Measurements from ENCODE around the gene NCOA1. TPM values are rescaled to one million over a fixed set of nuclear protein-coding genes. Genes with fewer than 3 reads are reported as not detected.

NCOA1 gene
- total RNA-seq, 1 experiment from 2014 or later: 37.1 TPM

- H3K4me1 Mint-ChIP-seq (ENCODE audit: low read depth, unreplicated experiment): peaks cover 7% of the 10 kb centered on the region
- intact Hi-C loops (cut with micrococcal nuclease; ENCODE audit: unreplicated experiment): no loop called here
- CTCF ChIA-PET: no interaction called here
Observed at GRCh38 chr2:24505534-24506275, 14.7 kb downstream of the NCOA1 start.

GRCh38 chr2:24507549-24507948 lies 16.5 kb downstream of the NCOA1 start:
- TF ChIP-seq CTCF (IDR thresholded peaks at IDR 0.05; ENCODE audit: insufficient read depth in 1 of 2, low read depth in 1 of 2, low read length in 1 of 2, severe bottlenecking in 1 of 2, unreplicated experiment in 1 of 2): no peak
- Histone ChIP-seq H3K36me3 (ENCODE audit: control insufficient read depth, insufficient read depth, low read length) (no peaks in the 10 kb centered on the region), H3K4me1 (no peaks in the 10 kb centered on the region), H3K27me3 (replicated peaks; ENCODE audit: control insufficient read depth, insufficient read depth, low read length) (no peaks in the 10 kb centered on the region), H3K4me3 (ENCODE audit: low read depth, low read length) (no peak overlapping the region), H3K9me3 (no peaks in the 10 kb centered on the region)
- H3K4me3 Mint-ChIP-seq (ENCODE audit: unreplicated experiment): no peak overlapping the region
- CTCF ChIA-PET: interaction anchor here (0.6 kb wide), 2 partner anchors 16 to 18 kb away, joined by 4 to 5 read pairs; no protein-coding TSS in a partner anchor
- peaks cover 7% of the 10 kb centered on the region for H3K4me1 Mint-ChIP-seq (ENCODE audit: low read depth, unreplicated experiment)
- intact Hi-C loops (cut with micrococcal nuclease; ENCODE audit: unreplicated experiment): no loop called here
- H3K9me3 Mint-ChIP-seq (ENCODE audit: unreplicated experiment): no peaks in the 10 kb centered on the region
- POLR2A ChIA-PET: no interaction called here
- H3K27ac Mint-ChIP-seq (ENCODE audit: unreplicated experiment): no peak overlapping the region
- no peaks in the 10 kb centered on the region for H3K36me3 Mint-ChIP-seq (ENCODE audit: insufficient read depth, unreplicated experiment)
- DNase-seq: no peak
- H3K27me3 Mint-ChIP-seq (ENCODE audit: insufficient read depth, unreplicated experiment): no peaks in the 10 kb centered on the region
- no TSS peak for BruUV-seq (replicated peaks)

More at GRCh38 chr2:24505534-24506275, 14.7 kb downstream of the NCOA1 start:
- H3K36me3 Mint-ChIP-seq (ENCODE audit: insufficient read depth, unreplicated experiment): no peaks in the 10 kb centered on the region
- H3K9me3 Mint-ChIP-seq (ENCODE audit: unreplicated experiment): no peaks in the 10 kb centered on the region
- H3K36me3 ChIP-seq (ENCODE audit: control insufficient read depth, insufficient read depth, low read length): no peaks in the 10 kb centered on the region
- POLR2A ChIA-PET: no interaction called here
- H3K4me3 ChIP-seq (ENCODE audit: low read depth, low read length): no peak overlapping the region
- no peak for TF ChIP-seq CTCF (IDR thresholded peaks at IDR 0.05; ENCODE audit: insufficient read depth in 1 of 2, low read depth in 1 of 2, low read length in 1 of 2, severe bottlenecking in 1 of 2, unreplicated experiment in 1 of 2)
- no peaks in the 10 kb centered on the region for H3K27me3 Mint-ChIP-seq (ENCODE audit: insufficient read depth, unreplicated experiment)
- H3K4me1 ChIP-seq: no peaks in the 10 kb centered on the region
- no peak overlapping the region for H3K27ac Mint-ChIP-seq (ENCODE audit: unreplicated experiment)
- H3K4me3 Mint-ChIP-seq (ENCODE audit: unreplicated experiment): no peak overlapping the region
- H3K9me3 ChIP-seq: no peaks in the 10 kb centered on the region
- no TSS peak for BruUV-seq (replicated peaks)
- no peaks in the 10 kb centered on the region for H3K27me3 ChIP-seq (replicated peaks; ENCODE audit: control insufficient read depth, insufficient read depth, low read length)
- DNase-seq: no peak

- H3K27ac Mint-ChIP-seq (ENCODE audit: unreplicated experiment): no peak overlapping the region
Observed at GRCh38 chr2:24508878-24509277, 17.8 kb downstream of the NCOA1 start.

More at GRCh38 chr2:24508878-24509277, 17.8 kb downstream of the NCOA1 start:
- Mint-ChIP-seq H3K27me3 (ENCODE audit: insufficient read depth, unreplicated experiment) (no peaks in the 10 kb centered on the region), H3K4me1 (ENCODE audit: low read depth, unreplicated experiment) (peaks cover 7% of the 10 kb centered on the region), H3K9me3 (ENCODE audit: unreplicated experiment) (no peaks in the 10 kb centered on the region), H3K4me3 (ENCODE audit: unreplicated experiment) (no peak overlapping the region), H3K36me3 (ENCODE audit: insufficient read depth, unreplicated experiment) (no peaks in the 10 kb centered on the region)
- POLR2A ChIA-PET: no interaction called here
- no TSS peak for BruUV-seq (replicated peaks)
- no peak for TF ChIP-seq CTCF (IDR thresholded peaks at IDR 0.05; ENCODE audit: insufficient read depth in 1 of 2, low read depth in 1 of 2, low read length in 1 of 2, severe bottlenecking in 1 of 2, unreplicated experiment in 1 of 2)
- CTCF ChIA-PET: no interaction called here
- Histone ChIP-seq H3K4me1 (no peaks in the 10 kb centered on the region), H3K4me3 (ENCODE audit: low read depth, low read length) (no peak overlapping the region), H3K27me3 (replicated peaks; ENCODE audit: control insufficient read depth, insufficient read depth, low read length) (no peaks in the 10 kb centered on the region), H3K9me3 (no peaks in the 10 kb centered on the region), H3K36me3 (ENCODE audit: control insufficient read depth, insufficient read depth, low read length) (no peaks in the 10 kb centered on the region)
- DNase-seq: no peak
- intact Hi-C loops (cut with micrococcal nuclease; ENCODE audit: unreplicated experiment): no loop called here

All from Caco-2 (cell line).